ENCODE data around the gene C6orf89. TPM values are rescaled to one million over a fixed set of nuclear protein-coding genes. Genes with fewer than 3 reads are reported as not detected.
"Not testable (repeated sequence)": the region's sequence is repeated elsewhere in the genome, so short reads cannot be mapped to it uniquely, and the experiment has no call there.

Gene C6orf89
- total RNA-seq, 2 donors from 2014 or later, result 13.9 to 16.8 TPM

DNA sequence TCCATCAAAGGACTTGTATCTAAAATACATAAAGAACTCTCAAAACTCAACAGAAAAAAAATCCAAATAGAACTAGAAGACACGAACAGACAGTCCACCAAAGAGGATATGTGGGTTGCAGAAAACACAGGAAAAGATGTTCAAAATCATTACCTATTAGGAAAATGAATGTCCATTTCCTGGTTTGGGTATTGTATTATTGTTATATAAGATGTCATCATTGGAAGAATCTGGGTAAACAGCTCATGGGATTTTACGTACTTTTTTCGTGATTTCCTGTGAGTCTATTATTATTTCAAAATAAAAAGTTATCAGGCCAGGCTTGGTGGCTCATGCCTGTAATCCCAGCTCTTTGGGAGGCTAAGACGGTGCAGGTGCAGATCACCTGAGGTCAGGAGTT is 59.5 kb downstream of the C6orf89 start:
- DNase-seq, result peak; percentile 10
- H3K9me3 ChIP-seq (ENCODE audit: control insufficient read depth, low read length), result no peaks in the 10 kb centered on the region
- H3K4me1 ChIP-seq (ENCODE audit: control insufficient read depth, insufficient read depth, low read length), result no peaks in the 10 kb centered on the region
- peaks cover 1% of the 10 kb centered on the region for H3K36me3 Mint-ChIP-seq (ENCODE audit: low read depth)
- no peaks in the 10 kb centered on the region for H3K36me3 ChIP-seq (ENCODE audit: control insufficient read depth, insufficient read depth, low read length)
- peaks cover 13% of the 10 kb centered on the region for H3K9me3 Mint-ChIP-seq
- H3K27ac Mint-ChIP-seq, result no peak overlapping the region
- H3K27me3 ChIP-seq (ENCODE audit: control insufficient read depth, insufficient read depth, low read length, poor library complexity, severe bottlenecking), result no peaks in the 10 kb centered on the region
- no peak overlapping the region for H3K4me3 Mint-ChIP-seq
- H3K27ac ChIP-seq (ENCODE audit: low read depth, low read length), result no peak overlapping the region
- H3K4me1 Mint-ChIP-seq, result peaks cover 2% of the 10 kb centered on the region
- 94 to 95% methylated on average over 3 to 4 of the region's 4 CpGs for WGBS, 2 experiments (ENCODE audit: insufficient coverage in 1 of 2, insufficient read length in 1 of 2)
- H3K27me3 Mint-ChIP-seq (ENCODE audit: insufficient read depth), result peaks cover 3% of the 10 kb centered on the region
- H3K4me3 ChIP-seq (ENCODE audit: low read length), result no peak overlapping the region
- TF ChIP-seq, protein P1, sequence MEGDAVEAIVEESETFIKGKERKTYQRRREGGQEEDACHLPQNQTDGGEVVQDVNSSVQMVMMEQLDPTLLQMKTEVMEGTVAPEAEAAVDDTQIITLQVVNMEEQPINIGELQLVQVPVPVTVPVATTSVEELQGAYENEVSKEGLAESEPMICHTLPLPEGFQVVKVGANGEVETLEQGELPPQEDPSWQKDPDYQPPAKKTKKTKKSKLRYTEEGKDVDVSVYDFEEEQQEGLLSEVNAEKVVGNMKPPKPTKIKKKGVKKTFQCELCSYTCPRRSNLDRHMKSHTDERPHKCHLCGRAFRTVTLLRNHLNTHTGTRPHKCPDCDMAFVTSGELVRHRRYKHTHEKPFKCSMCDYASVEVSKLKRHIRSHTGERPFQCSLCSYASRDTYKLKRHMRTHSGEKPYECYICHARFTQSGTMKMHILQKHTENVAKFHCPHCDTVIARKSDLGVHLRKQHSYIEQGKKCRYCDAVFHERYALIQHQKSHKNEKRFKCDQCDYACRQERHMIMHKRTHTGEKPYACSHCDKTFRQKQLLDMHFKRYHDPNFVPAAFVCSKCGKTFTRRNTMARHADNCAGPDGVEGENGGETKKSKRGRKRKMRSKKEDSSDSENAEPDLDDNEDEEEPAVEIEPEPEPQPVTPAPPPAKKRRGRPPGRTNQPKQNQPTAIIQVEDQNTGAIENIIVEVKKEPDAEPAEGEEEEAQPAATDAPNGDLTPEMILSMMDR (conservative IDR thresholded peaks at IDR 0.05), result no peak
- H3K9ac ChIP-seq (ENCODE audit: extremely low read depth, low read length, poor library complexity, severe bottlenecking), result no peak overlapping the region

DNA sequence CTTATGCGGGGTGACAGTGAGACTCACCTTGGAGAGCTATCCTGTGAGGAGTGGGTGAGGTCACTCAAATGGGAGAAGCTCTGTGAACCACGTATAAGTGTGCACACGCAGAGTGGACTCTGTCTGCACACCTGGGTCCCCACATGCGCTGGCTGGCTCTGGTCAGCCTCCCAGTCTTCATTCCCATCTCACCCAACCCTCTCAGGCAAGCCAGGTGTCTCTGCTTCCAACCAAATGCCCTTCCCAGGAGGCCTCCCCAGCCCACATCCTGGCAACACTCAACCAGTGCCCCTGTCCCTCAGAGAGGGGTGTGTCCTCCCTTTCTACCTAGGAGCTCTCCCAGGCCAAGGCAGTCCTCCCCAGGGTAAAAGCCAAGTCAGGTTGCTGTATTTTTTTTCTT is 60.8 kb downstream of the C6orf89 start:
- Mint-ChIP-seq H3K4me3 (no peak overlapping the region), H3K36me3 (ENCODE audit: low read depth) (no peaks in the 10 kb centered on the region), H3K4me1 (peaks cover 2% of the 10 kb centered on the region), H3K27ac (no peak overlapping the region), H3K9me3 (peaks cover 5% of the 10 kb centered on the region), H3K27me3 (ENCODE audit: insufficient read depth) (peaks cover 3% of the 10 kb centered on the region)
- TF ChIP-seq, protein P1 (conservative IDR thresholded peaks at IDR 0.05), result no peak
- Histone ChIP-seq H3K4me3 (ENCODE audit: low read length) (no peak overlapping the region), H3K27ac (ENCODE audit: low read depth, low read length) (no peak overlapping the region), H3K9ac (ENCODE audit: extremely low read depth, low read length, poor library complexity, severe bottlenecking) (no peak overlapping the region), H3K9me3 (ENCODE audit: control insufficient read depth, low read length) (no peaks in the 10 kb centered on the region), H3K27me3 (ENCODE audit: control insufficient read depth, insufficient read depth, low read length, poor library complexity, severe bottlenecking) (no peaks in the 10 kb centered on the region), H3K4me1 (ENCODE audit: control insufficient read depth, insufficient read depth, low read length) (no peaks in the 10 kb centered on the region), H3K36me3 (ENCODE audit: control insufficient read depth, insufficient read depth, low read length) (no peaks in the 10 kb centered on the region)
- WGBS, 2 experiments (ENCODE audit: insufficient coverage in 1 of 2, insufficient read length in 1 of 2), result 92 to 100% methylated on average over 1 to 4 of the region's 4 CpGs
- peak; percentile 36 for DNase-seq

DNA sequence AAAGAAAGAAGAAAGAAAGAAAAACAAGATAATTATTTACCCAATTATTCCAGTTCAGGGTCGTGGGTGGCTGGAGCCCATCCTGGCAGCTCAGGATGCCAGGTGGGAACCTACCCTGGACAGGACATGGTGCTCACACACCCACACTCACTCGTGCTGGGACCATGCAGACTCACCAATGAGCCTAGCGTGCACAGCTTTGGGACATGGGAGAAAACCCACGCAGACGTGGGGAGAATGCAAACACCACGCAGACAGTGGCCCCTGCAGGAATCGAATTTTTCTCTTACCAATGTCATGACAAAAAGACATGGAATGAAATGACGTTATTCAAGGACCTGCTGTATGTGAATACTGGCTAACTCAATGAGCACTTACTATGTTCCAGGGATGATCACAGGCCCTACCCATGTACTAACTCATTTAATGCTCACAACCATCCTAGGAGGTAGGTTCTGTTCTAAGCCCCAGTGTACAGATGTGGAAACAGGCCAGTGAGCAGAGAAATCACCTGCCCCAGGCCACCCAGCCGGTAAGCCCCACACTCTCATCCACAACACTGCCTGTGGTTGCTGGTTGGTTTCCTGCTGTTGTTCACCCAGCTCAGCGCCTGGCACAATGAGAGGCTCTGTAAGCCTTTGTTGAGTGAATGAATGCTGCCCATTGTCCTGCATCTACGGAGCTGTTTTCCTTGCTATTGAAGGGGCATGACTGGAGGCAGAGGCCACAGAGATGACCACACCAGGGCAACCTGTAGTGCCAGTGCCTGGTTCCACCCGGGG is 62.0 kb downstream of the C6orf89 start:
- peak; percentile 36 for DNase-seq
- no peaks in the 10 kb centered on the region for H3K9me3 Mint-ChIP-seq
- Histone ChIP-seq H3K4me1 (ENCODE audit: control insufficient read depth, insufficient read depth, low read length) (no peaks in the 10 kb centered on the region), H3K9ac (ENCODE audit: extremely low read depth, low read length, poor library complexity, severe bottlenecking) (no peak overlapping the region), H3K4me3 (ENCODE audit: low read length) (no peak overlapping the region), H3K27me3 (ENCODE audit: control insufficient read depth, insufficient read depth, low read length, poor library complexity, severe bottlenecking) (no peaks in the 10 kb centered on the region), H3K9me3 (ENCODE audit: control insufficient read depth, low read length) (no peaks in the 10 kb centered on the region), H3K27ac (ENCODE audit: low read depth, low read length) (no peak overlapping the region), H3K36me3 (ENCODE audit: control insufficient read depth, insufficient read depth, low read length) (no peaks in the 10 kb centered on the region)
- TF ChIP-seq, protein P1 (conservative IDR thresholded peaks at IDR 0.05), result no peak
- peaks cover 3% of the 10 kb centered on the region for H3K27me3 Mint-ChIP-seq (ENCODE audit: insufficient read depth)
- peaks cover 2% of the 10 kb centered on the region for H3K4me1 Mint-ChIP-seq
- H3K27ac Mint-ChIP-seq, result no peak overlapping the region
- 86 to 90% methylated on average over 8 to 12 of the region's 12 CpGs for WGBS, 2 experiments (ENCODE audit: insufficient coverage in 1 of 2, insufficient read length in 1 of 2)
- no peaks in the 10 kb centered on the region for H3K36me3 Mint-ChIP-seq (ENCODE audit: low read depth)
- no peak overlapping the region for H3K4me3 Mint-ChIP-seq

GRCh38 chr6:36949076-36949475 is 63.3 kb downstream of the C6orf89 start:
- peak; percentile 38 for DNase-seq
- H3K36me3 ChIP-seq (ENCODE audit: control insufficient read depth, insufficient read depth, low read length); H3K36me3 Mint-ChIP-seq (ENCODE audit: low read depth); H3K4me3 ChIP-seq (ENCODE audit: low read length); H3K27ac ChIP-seq (ENCODE audit: low read depth, low read length); H3K9ac ChIP-seq (ENCODE audit: extremely low read depth, low read length, poor library complexity, severe bottlenecking); H3K4me3 Mint-ChIP-seq; H3K27me3 ChIP-seq (ENCODE audit: control insufficient read depth, insufficient read depth, low read length, poor library complexity, severe bottlenecking); H3K4me1 ChIP-seq (ENCODE audit: control insufficient read depth, insufficient read depth, low read length); H3K4me1 Mint-ChIP-seq; H3K27me3 Mint-ChIP-seq (ENCODE audit: insufficient read depth); H3K9me3 Mint-ChIP-seq; H3K9me3 ChIP-seq (ENCODE audit: control insufficient read depth, low read length): not testable (repeated sequence)
- 82 to 87% methylated on average over 4 to 9 of the region's 9 CpGs for WGBS, 2 experiments (ENCODE audit: insufficient coverage in 1 of 2, insufficient read length in 1 of 2)
- peak overlapping the region; percentile 32 for H3K27ac Mint-ChIP-seq

All from endodermal cell (in vitro differentiated cells).